K562 (cell line): ENCODE results near the gene NEDD4L. TPM values are rescaled to one million over a fixed set of nuclear protein-coding genes. Genes with fewer than 3 reads are reported as not detected.

ENCODE experiments used
- BCLAF1 ChIP-seq, 2 experiments: fragments of 450-650 bp in 1 of 2; IDR thresholded peaks; 2 replicates each; pipeline ENCODE4 v1.6.1; 2011 to 2017; ENCODE audit warnings: low read depth in 2 of 2, antibody characterized with exemption in 1 of 2, borderline replicate concordance in 1 of 2, low read length in 1 of 2, mild to moderate bottlenecking in 1 of 2, mixed read lengths in 1 of 2; ENCODE audit not compliant: control insufficient read depth in 1 of 2
- BRD9 ChIP-seq: fragments of 450-650 bp; IDR thresholded peaks from 2 replicates; pipeline ENCODE4 v1.6.1; 2018; ENCODE audit warnings: low read depth; ENCODE audit not compliant: partially characterized antibody
- CREM ChIP-seq: IDR thresholded peaks from 2 replicates; pipeline ENCODE4 v1.6.1; 2014; ENCODE audit warnings: antibody characterized with exemption, low read depth
- CTCF ChIP-seq, 3 experiments: IDR thresholded peaks in 2 of 3; conservative IDR thresholded peaks in 1 of 3; 2 replicates each; pipeline ENCODE4 v1.5.1; 2011 to 2012; ENCODE audit warnings: low read length in 3 of 3, mild to moderate bottlenecking in 3 of 3, control low read depth in 2 of 3, improper control_type of control experiment in 1 of 3, inconsistent platforms in 1 of 3, low read depth in 1 of 3, mixed read lengths in 1 of 3, moderate library complexity in 1 of 3; ENCODE audit not compliant: insufficient read depth in 2 of 3
- EP300 ChIP-seq: IDR thresholded peaks from 2 replicates; pipeline ENCODE4 v1.6.1; 2012; ENCODE audit warnings: low read length, improper control_type of control experiment
- ETV6 ChIP-seq, 3 experiments: fragments of 150-350 bp in 1 of 3; sonication (generic) in 1 of 3; formaldehyde crosslinking in 1 of 3; IDR thresholded peaks; 2 replicates each; pipeline versions ENCODE4 v1.6.1 to v1.8.0; 2014 to 2022; ENCODE audit warnings: borderline replicate concordance in 2 of 3, low read depth in 2 of 3, antibody characterized with exemption in 1 of 3, low read length in 1 of 3, mild to moderate bottlenecking in 1 of 3, missing genetic modification reagents in 1 of 3
- GTF2B ChIP-seq: IDR thresholded peaks from 2 replicates; pipeline ENCODE4 v1.6.1; 2011; ENCODE audit not compliant: insufficient read length; ENCODE audit errors: extremely low read depth
- KDM5B ChIP-seq: fragments of 200-600 bp; sonication (generic); IDR thresholded peaks from 2 replicates; pipeline ENCODE4 v1.6.1; 2012; ENCODE audit warnings: low read depth, mild to moderate bottlenecking, moderate library complexity, low read length, control low read depth, inconsistent platforms; ENCODE audit not compliant: insufficient replicate concordance
- KHSRP ChIP-seq: fragments of 450-650 bp; IDR thresholded peaks from 2 replicates; pipeline ENCODE4 v1.6.1; 2017
- L3MBTL2 ChIP-seq: fragments of 450-650 bp; IDR thresholded peaks from 2 replicates; pipeline ENCODE4 v1.6.1; 2016; ENCODE audit warnings: mild to moderate bottlenecking, moderate library complexity
- MAZ ChIP-seq, 2 experiments: fragments of 450-650 bp in 1 of 2; sonication (generic) in 1 of 2; formaldehyde crosslinking; IDR thresholded peaks in 1 of 2; conservative IDR thresholded peaks in 1 of 2; 2 replicates each; pipeline versions ENCODE4 v1.4.0 to v1.5.0; 2020; ENCODE audit warnings: mild to moderate bottlenecking in 1 of 2, missing genetic modification reagents in 1 of 2
- POLR2G ChIP-seq: fragments of 200-400 bp; formaldehyde crosslinking; IDR thresholded peaks from 2 replicates; pipeline ENCODE4 v1.6.1; 2017; ENCODE audit warnings: low read depth, mild to moderate bottlenecking, antibody characterized with exemption, low read length, moderate library complexity
- POU5F1 ChIP-seq: fragments of 150-350 bp; IDR thresholded peaks from 2 replicates; pipeline ENCODE4 v1.6.1; 2014; ENCODE audit warnings: borderline replicate concordance, low read length, low read depth, mild to moderate bottlenecking; ENCODE audit not compliant: partially characterized antibody
- SAFB2 ChIP-seq: fragments of 200-400 bp; formaldehyde crosslinking; IDR thresholded peaks from 2 replicates; pipeline ENCODE4 v1.6.1; 2018; ENCODE audit warnings: borderline replicate concordance, low read length, low read depth, moderate library complexity; ENCODE audit not compliant: severe bottlenecking
- STAT5B ChIP-seq: fragments of 250-450 bp; sonication (Bioruptor Pico); IDR thresholded peaks from 2 replicates; pipeline ENCODE4 v1.8.0; 2021; ENCODE audit warnings: mild to moderate bottlenecking, inconsistent platforms
- TGIF2 ChIP-seq: sonication (generic); formaldehyde crosslinking; IDR thresholded peaks from 2 replicates; pipeline ENCODE4 v1.8.1; 2022; ENCODE audit warnings: mild to moderate bottlenecking, missing genetic modification reagents, moderate library complexity
- WHSC1 ChIP-seq: IDR thresholded peaks from one replicate; pipeline ENCODE4 v1.6.1; 2012; ENCODE audit warnings: low read length, control low read depth, inconsistent platforms
- ZNF224 ChIP-seq: sonication (generic); formaldehyde crosslinking; IDR thresholded peaks from 2 replicates; pipeline ENCODE4 v1.8.0; 2022; ENCODE audit warnings: mild to moderate bottlenecking, missing genetic modification reagents
- ZNF431 ChIP-seq: sonication (generic); formaldehyde crosslinking; IDR thresholded peaks from 2 replicates; pipeline ENCODE4 v1.8.0; 2022; ENCODE audit warnings: mild to moderate bottlenecking, missing genetic modification reagents
- ZSCAN29 ChIP-seq: fragments of 450-650 bp; IDR thresholded peaks from 2 replicates; pipeline ENCODE4 v1.6.1; 2017
- polyA plus RNA-seq, 8 experiments: library from polyadenylated mRNA; depleted of rRNA in 4 of 8; stranded (reverse) in 5 of 8; unstranded in 3 of 8; fragments of >200 nt; fragmentation: Nextera tagmentation in 2 of 8; fragmentation: Illumina TruSeq in 1 of 8; extraction: Ambion mirVana in 2 of 8; extraction: Trizol in 1 of 8; gene quantifications; 2 replicates each; pipeline versions ENCODE4 v1.2.1 to v1.2.3, GENCODE V29; 2011 to 2014; ENCODE audit warnings: inconsistent platforms in 1 of 8, missing spikeins in 1 of 8
- total RNA-seq, 7 experiments: library from RNA; depleted of rRNA in 6 of 7; stranded (reverse); fragments of >200 nt in 6 of 7; fragmentation: Illumina TruSeq in 2 of 7; extraction: Trizol in 2 of 7; gene quantifications; 2 replicates each; pipeline versions ENCODE4 v1.2.1 to v1.2.3, GENCODE V29; 2011 to 2021; ENCODE audit warnings: low replicate concordance in 1 of 7
- TF ChIP-seq, protein P1 (sequence below): fragments of 450-650 bp; IDR thresholded peaks from 2 replicates; pipeline ENCODE4 v1.6.1; 2016; ENCODE audit warnings: low read depth, mild to moderate bottlenecking, moderate library complexity

NEDD4L gene
- total and polyA plus RNA-seq, 9 of the 15 experiments (the other 6 are each of a cell fraction or from before 2014, with no cell fraction given): 8.1 to 33.4 (median 19.9) TPM

DNA sequence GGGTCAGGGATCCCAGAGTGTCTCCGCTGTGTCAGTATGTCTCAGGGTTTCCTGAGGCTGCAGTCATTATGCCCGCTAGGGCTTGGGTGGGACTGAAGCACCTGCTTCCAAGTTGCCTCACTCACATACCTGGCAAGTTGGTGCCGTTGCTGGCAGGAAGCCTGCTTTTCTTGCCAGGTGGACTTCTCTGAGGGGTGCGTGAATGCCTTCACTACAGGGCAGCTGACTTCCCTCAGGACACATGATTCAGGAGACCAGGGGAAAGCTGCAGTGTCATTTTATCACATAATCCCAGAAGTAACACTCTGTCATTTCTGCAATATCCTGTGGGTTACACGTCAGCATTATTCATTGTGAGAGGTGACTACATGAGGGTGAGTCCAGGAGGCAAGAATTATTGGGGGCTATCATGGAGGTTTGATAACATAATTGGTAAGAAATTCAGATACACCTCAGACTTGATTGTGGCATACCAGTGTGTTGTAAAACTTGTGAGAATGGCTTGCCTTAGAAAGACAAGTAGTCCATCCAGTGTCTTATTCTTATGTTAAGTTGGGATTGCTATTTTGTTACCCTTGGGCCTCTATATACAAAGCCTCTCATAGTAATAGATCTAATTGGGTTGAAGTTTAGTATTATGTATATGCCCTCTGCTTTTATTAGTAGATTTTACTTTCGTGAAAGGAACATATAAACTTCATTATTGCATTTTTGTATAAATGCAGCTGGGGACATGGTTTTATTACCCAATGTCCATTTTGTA is 44.1 kb downstream of the NEDD4L start (continued):
- peak; percentile 69 for TF ChIP-seq CREM
- no peak for TF ChIP-seq POU5F1
- TF ChIP-seq ZSCAN29: no peak
- TF ChIP-seq, protein P1, sequence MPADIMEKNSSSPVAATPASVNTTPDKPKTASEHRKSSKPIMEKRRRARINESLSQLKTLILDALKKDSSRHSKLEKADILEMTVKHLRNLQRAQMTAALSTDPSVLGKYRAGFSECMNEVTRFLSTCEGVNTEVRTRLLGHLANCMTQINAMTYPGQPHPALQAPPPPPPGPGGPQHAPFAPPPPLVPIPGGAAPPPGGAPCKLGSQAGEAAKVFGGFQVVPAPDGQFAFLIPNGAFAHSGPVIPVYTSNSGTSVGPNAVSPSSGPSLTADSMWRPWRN: no peak
- TF ChIP-seq TGIF2: no peak
- TF ChIP-seq ZNF431: no peak
- no peak for TF ChIP-seq MAZ (CRISPR knock-in tag; conservative IDR thresholded peaks at IDR 0.05 in 1 of 2, IDR thresholded peaks at IDR 0.05 in 1 of 2)
- TF ChIP-seq POLR2G: no peak
- TF ChIP-seq KDM5B: no peak
- no peak for TF ChIP-seq CTCF (IDR thresholded peaks at IDR 0.05 in 2 of 3, conservative IDR thresholded peaks at IDR 0.05 in 1 of 3; ENCODE audit: insufficient read depth in 2 of 3, low read depth in 1 of 3, low read length in 3 of 3)
- TF ChIP-seq EP300: peak; percentile 68; the same call in 1 of the 2 replicates
- TF ChIP-seq KHSRP: no peak
- no peak for TF ChIP-seq SAFB2
- TF ChIP-seq GTF2B: no peak
- TF ChIP-seq STAT5B: no peak
- TF ChIP-seq L3MBTL2: peak; percentile 27; the same call in 1 of the 2 replicates
- TF ChIP-seq BRD9: no peak
- no peak for TF ChIP-seq WHSC1
- no peak for TF ChIP-seq ETV6 (IDR thresholded peaks at IDR 0.05; ENCODE audit: borderline replicate concordance in 1 of 2, low read depth in 2 of 2, low read length in 1 of 2)
- TF ChIP-seq ETV6 (CRISPR knock-in tag; IDR thresholded peaks at IDR 0.05; ENCODE audit: borderline replicate concordance): no peak
- no peak for TF ChIP-seq BCLAF1 (IDR thresholded peaks at IDR 0.05; ENCODE audit: borderline replicate concordance in 1 of 2, control insufficient read depth in 1 of 2, low read depth in 2 of 2, low read length in 1 of 2)
- TF ChIP-seq ZNF224: no peak
